ENCODE results near the gene FAM193A.
"Not testable (repeated sequence)": the region's sequence is repeated elsewhere in the genome, so short reads cannot be mapped to it uniquely, and the experiment has no call there.

Gene FAM193A

DNA sequence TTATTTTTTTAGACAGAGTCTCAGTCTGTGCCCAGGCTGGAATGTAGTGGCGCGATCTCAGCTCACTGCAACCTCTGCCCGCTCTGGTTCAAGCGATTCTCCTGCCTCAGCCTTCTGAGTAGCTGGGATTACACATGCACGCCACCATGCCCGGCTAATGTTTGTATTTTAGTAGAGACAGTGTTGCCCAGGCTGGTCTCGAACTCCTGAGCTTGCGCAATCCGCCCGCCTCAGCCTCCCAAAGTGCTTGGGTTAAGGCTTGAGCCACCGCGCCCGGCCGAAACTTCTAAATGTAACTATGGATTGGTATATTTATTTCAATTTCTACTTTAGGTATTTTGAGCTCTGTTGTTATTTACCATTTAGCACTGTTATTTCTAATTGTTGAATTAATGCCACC, 79.4 kb downstream of the FAM193A start:
- Histone ChIP-seq H3K4me3 (ENCODE audit: severe bottlenecking) (no peak overlapping the region), H3K36me3 (ENCODE audit: low read depth) (no peaks in the 10 kb centered on the region), H3K27ac (ENCODE audit: poor library complexity, severe bottlenecking) (no peak overlapping the region), H3K27me3 (ENCODE audit: insufficient read depth, poor library complexity, severe bottlenecking) (no peaks in the 10 kb centered on the region), H3K9me3 (ENCODE audit: severe bottlenecking) (no peaks in the 10 kb centered on the region), H3K4me1 (ENCODE audit: insufficient read depth, poor library complexity, severe bottlenecking) (no peaks in the 10 kb centered on the region)
- DNase-seq (ENCODE audit: low spot score) (no peak), ATAC-seq (ENCODE audit: low read depth) (no peak)
- TF ChIP-seq, protein P1, sequence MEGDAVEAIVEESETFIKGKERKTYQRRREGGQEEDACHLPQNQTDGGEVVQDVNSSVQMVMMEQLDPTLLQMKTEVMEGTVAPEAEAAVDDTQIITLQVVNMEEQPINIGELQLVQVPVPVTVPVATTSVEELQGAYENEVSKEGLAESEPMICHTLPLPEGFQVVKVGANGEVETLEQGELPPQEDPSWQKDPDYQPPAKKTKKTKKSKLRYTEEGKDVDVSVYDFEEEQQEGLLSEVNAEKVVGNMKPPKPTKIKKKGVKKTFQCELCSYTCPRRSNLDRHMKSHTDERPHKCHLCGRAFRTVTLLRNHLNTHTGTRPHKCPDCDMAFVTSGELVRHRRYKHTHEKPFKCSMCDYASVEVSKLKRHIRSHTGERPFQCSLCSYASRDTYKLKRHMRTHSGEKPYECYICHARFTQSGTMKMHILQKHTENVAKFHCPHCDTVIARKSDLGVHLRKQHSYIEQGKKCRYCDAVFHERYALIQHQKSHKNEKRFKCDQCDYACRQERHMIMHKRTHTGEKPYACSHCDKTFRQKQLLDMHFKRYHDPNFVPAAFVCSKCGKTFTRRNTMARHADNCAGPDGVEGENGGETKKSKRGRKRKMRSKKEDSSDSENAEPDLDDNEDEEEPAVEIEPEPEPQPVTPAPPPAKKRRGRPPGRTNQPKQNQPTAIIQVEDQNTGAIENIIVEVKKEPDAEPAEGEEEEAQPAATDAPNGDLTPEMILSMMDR (IDR thresholded peaks at IDR 0.05; ENCODE audit: poor library complexity, severe bottlenecking) = no peak

GRCh38 chr4:2617955-2618354, 81.5 kb downstream of the FAM193A start:
- TF ChIP-seq, protein P1 (IDR thresholded peaks at IDR 0.05; ENCODE audit: poor library complexity, severe bottlenecking) = no peak
- Histone ChIP-seq H3K27me3 (ENCODE audit: insufficient read depth, poor library complexity, severe bottlenecking) (no peaks in the 10 kb centered on the region), H3K36me3 (ENCODE audit: low read depth) (no peaks in the 10 kb centered on the region)

GRCh38 chr4:2618729-2619128, 82.3 kb downstream of the FAM193A start:
- not testable (repeated sequence) for ATAC-seq (ENCODE audit: low read depth); H3K4me1 ChIP-seq (ENCODE audit: insufficient read depth, poor library complexity, severe bottlenecking); H3K4me3 ChIP-seq (ENCODE audit: severe bottlenecking); H3K36me3 ChIP-seq (ENCODE audit: low read depth); H3K27me3 ChIP-seq (ENCODE audit: insufficient read depth, poor library complexity, severe bottlenecking); H3K27ac ChIP-seq (ENCODE audit: poor library complexity, severe bottlenecking); H3K9me3 ChIP-seq (ENCODE audit: severe bottlenecking); DNase-seq (ENCODE audit: low spot score)

More at GRCh38 chr4:2617955-2618354, 81.5 kb downstream of the FAM193A start:
- no peak overlapping the region for H3K4me3 ChIP-seq (ENCODE audit: severe bottlenecking)
- DNase-seq (ENCODE audit: low spot score) (no peak), ATAC-seq (ENCODE audit: low read depth) (no peak)
- H3K27ac ChIP-seq (ENCODE audit: poor library complexity, severe bottlenecking) = no peak overlapping the region
- no peaks in the 10 kb centered on the region for H3K4me1 ChIP-seq (ENCODE audit: insufficient read depth, poor library complexity, severe bottlenecking)
- no peaks in the 10 kb centered on the region for H3K9me3 ChIP-seq (ENCODE audit: severe bottlenecking)

DNA sequence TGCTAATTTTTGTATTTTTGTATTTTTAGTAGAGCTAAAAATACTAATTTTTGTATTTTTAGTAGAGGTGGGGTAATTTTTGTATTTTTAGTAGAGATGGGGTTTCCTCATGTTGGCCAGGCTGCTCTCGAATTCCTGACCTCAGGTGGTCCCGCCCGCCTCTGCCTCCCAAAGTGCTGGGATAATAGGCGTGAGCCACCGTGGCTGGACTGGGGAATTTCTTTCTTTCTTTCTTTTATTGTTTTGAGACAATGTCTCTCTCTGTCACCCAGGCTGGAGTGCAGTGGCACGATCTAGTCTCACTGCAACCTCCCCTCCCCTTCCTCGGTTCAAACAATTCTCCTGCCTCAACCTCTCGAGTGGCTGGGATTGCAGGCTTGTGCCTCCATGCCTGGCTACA, 83.0 kb downstream of the FAM193A start:
- no peak for DNase-seq (ENCODE audit: low spot score)
- ATAC-seq (ENCODE audit: low read depth) = no peak
- H3K27ac ChIP-seq (ENCODE audit: poor library complexity, severe bottlenecking) = no peak overlapping the region
- H3K4me1 ChIP-seq (ENCODE audit: insufficient read depth, poor library complexity, severe bottlenecking) = no peaks in the 10 kb centered on the region
- H3K9me3 ChIP-seq (ENCODE audit: severe bottlenecking) = no peaks in the 10 kb centered on the region
- H3K27me3 ChIP-seq (ENCODE audit: insufficient read depth, poor library complexity, severe bottlenecking) = no peaks in the 10 kb centered on the region
- no peak overlapping the region for H3K4me3 ChIP-seq (ENCODE audit: severe bottlenecking)
- no peaks in the 10 kb centered on the region for H3K36me3 ChIP-seq (ENCODE audit: low read depth)
- TF ChIP-seq, protein P1 (IDR thresholded peaks at IDR 0.05; ENCODE audit: poor library complexity, severe bottlenecking) = no peak

DNA sequence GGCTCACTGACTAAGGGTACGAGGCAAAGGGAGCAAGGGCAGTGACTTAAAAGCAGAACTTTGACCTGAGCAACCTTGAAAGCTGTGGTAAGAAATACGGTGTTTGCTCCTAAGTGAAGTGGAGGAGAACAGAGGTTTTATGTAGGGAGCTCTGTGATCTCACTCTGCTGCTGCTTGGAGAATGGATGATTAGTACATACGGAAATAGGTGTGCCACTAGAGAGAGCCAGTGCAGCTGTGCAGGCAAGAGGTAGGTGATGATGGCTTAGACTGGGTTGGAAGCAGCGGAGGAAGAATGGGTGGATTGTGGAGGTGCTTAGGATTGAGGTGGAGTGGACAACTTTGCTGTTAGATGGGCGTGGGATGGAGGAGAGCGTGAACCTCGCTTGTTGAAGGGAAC, 85.0 kb downstream of the FAM193A start:
- Histone ChIP-seq H3K4me1 (ENCODE audit: insufficient read depth, poor library complexity, severe bottlenecking) (peaks cover 5% of the 10 kb centered on the region), H3K36me3 (ENCODE audit: low read depth) (peaks cover 9% of the 10 kb centered on the region), H3K4me3 (ENCODE audit: severe bottlenecking) (no peak overlapping the region), H3K9me3 (ENCODE audit: severe bottlenecking) (no peaks in the 10 kb centered on the region), H3K27ac (ENCODE audit: poor library complexity, severe bottlenecking) (no peak overlapping the region), H3K27me3 (ENCODE audit: insufficient read depth, poor library complexity, severe bottlenecking) (no peaks in the 10 kb centered on the region)
- DNase-seq (ENCODE audit: low spot score) (no peak), ATAC-seq (ENCODE audit: low read depth) (no peak)
- TF ChIP-seq, protein P1 (IDR thresholded peaks at IDR 0.05; ENCODE audit: poor library complexity, severe bottlenecking) = no peak
